ENCODE data around the gene NDUFS6. TPM values are rescaled to one million over a fixed set of nuclear protein-coding genes. Genes with fewer than 3 reads are reported as not detected.

The NDUFS6 gene
- total RNA-seq: 20.7 TPM

DNA sequence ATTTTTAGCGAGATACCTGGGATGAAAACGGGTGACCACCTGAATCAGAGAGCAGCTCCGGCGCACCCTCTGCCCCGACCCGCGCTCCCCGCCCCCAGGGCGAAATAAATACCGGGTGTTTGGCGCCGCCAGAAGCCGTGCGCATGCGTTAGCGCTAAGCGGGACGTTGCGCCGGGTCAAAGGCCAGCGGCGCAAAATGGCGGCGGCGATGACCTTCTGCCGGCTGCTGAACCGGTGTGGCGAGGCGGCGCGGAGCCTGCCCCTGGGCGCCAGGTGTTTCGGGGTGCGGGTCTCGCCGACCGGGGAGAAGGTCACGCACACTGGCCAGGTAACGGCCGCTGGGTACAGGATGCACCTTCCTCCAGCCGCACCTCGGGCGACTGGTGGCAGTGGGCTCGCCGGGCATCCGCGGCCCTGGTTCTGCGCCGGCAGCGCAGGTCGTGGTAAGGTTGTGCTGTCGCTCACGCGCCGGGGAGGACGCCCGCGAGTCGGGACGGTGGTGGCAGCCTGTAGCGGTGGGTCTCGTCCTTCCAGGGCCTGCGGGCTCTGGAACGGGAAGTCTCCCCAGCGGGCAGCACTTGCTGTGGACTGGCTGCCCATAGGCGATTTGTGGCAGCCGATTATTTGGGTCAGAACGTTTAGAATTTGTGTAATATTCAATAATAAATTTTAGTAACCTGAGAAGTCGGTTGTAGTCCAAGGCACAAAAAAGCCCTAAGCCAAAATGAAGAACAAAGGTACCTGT lies at the start of gene NDUFS6:
Gene NDUFS6 (plus strand): TSS at position 186 of the 745 bp plus-strand sequence. CDS start 11 bp downstream, at position 197.
- ATAC-seq (peak; percentile 84), DNase-seq (ENCODE audit: low spot score) (peak; percentile 88)
- intact Hi-C loops (cut with DNase I): no loop called here

DNA sequence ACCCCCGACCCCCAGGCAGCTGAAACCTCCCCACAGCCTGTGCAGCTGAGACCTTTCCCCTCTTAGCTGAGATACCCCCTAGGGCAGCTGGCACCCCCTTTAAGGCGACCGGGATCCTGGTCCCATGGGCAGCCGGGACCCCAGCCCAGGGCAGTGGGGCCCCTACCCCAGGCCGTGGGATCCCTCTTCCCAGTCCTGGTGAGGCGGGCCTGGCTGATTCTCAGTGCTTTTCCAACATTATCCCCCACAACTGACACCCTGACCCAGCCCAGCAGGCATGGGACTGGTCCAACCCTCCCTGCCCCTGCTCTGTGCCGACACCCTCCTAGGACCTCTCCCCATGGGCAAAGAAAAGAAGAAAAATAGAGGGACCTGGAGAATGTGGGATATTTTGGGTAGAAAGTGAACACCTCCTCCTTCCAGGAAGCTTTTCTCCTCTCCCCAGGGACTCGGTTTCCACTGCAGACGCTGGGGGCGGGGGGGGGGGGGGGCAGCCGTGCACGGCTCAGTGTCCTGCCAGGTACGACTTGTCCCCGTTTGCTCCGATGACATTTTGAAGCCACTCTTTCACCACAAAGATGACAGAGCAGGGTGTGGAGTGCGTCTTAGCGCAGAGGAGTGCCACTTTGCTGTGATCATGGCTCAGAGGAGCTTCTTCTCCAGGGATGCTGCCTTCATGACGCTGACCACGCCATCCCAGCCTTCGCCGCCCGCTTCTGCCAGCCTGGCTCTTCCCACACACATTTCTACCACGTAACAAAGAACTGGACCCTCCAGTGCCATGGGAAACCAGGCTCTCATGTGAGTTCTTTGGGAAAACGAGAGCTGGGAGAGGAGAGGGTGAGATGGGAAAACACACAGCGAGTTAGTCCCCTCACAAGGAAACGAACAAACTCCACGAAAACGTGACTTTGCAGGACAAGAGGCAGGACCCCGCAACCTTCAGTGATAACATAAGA lies 49.1 kb upstream of the NDUFS6 start:
- no peak for DNase-seq (ENCODE audit: low spot score)
- intact Hi-C loops (cut with DNase I): no loop called here
- no peak for ATAC-seq

DNA sequence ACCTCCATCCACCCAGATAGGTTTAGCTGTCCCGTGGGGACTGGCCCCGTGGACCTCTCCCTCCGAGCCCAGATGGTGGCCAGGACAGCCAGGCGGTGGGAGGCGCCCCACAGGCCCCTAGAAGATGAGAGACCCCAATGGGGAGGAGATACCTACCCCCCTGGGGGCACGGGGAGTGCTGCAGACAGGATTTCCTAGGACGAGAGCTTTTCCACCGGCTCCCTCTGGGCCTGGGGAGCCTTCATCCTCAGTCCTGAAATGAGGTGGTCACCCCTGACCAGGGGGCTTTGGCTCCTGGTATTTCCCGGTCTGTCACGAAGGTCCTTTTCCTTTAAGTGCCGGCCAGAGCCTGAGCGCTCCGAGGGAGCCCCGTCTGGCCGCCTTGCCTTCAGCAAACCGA lies 48.3 kb upstream of the NDUFS6 start:
- peak; percentile 26 for DNase-seq (ENCODE audit: low spot score)
- ATAC-seq: no peak
- intact Hi-C loops (cut with DNase I): no loop called here

DNA sequence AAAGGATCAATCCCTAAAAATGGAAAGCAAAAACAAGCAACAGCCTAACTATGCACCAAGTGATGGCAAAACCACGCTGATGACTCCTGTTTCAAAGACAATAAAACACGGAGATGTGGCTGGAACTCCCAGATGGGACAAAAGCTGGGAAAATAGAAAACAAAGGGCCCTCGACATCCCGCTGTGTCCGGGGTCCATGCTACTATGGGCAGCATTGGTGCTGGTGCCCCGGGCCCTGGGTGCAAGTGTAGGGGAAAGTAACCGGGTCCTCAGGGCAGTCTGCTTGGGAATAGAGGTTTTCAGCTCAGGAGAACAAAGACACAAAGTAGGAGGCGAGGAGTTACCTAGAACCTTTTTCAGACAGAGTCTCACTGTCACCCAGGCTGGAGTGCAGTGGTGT lies 47.7 kb upstream of the NDUFS6 start:
- intact Hi-C loops (cut with DNase I): no loop called here
- no peak for ATAC-seq
- no peak for DNase-seq (ENCODE audit: low spot score)

DNA sequence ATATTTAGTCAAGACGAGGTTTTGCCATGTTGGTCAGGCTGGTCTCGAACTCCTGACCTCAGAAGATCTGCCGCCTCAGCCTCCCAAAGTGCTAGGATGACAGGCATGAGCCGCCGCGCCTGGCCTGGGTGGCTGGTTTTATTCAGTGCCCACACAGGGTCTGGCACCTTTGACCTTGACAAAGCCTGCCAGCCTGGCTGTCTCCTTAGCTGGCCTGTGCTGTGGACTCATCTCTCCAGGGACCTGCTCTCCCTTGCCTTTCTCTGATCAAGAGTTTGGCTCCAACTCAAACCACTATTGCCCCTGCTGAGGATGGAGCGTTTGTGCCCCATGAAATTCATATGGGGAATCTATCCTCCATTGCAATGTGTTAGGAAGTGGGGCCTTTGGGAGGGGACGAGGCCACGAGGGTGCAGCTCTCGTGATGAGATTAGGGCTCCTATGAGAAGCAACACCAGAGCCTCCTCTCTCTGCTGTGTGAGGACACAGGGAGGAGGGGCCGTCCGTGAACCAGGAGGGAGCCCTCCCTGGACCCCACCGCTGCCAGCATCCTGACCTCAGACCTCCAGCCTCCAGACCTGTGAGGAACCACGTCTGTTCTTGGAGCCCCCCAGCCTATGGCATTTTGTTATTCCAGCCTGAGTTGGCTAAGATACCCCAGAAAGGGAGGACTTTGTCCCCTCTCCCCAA lies 46.5 kb upstream of the NDUFS6 start:
- peak; percentile 35 for DNase-seq (ENCODE audit: low spot score)
- intact Hi-C loops (cut with DNase I): no loop called here

DNA sequence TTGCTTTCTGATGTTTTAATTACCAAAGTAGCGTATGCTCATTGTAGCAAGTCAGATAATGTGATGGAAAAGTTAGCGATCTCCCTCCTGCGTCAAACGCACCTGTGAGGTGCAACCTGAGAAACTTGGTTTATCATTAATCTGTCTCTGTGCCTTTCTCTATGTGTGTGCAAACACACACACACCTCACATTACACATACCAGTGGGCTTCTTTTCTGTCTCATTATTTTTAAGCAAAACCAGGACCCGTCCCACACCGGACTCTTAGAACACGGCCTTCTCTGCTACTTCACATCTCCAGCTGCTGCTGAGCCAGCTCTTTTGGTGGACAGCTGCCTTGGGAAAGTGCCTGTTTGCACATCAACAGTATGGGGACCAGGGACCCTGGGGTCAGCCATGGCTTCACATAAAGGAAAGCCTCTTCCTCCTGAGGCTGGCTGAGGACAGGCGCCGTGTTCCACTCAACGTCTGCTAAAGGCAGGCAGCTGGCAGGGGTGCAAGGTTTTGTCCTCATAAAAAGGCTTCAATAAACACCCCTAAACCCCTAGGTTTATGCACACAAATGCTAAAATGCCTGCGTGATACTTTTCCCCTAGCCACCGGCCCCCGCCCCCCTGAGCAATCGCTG lies 45.8 kb upstream of the NDUFS6 start:
- DNase-seq (ENCODE audit: low spot score) (peak; percentile 30), ATAC-seq (no peak)
- intact Hi-C loops (cut with DNase I): no loop called here

More for the DNA sequence above, 46.5 kb upstream of the NDUFS6 start:
- no peak for ATAC-seq

DNA sequence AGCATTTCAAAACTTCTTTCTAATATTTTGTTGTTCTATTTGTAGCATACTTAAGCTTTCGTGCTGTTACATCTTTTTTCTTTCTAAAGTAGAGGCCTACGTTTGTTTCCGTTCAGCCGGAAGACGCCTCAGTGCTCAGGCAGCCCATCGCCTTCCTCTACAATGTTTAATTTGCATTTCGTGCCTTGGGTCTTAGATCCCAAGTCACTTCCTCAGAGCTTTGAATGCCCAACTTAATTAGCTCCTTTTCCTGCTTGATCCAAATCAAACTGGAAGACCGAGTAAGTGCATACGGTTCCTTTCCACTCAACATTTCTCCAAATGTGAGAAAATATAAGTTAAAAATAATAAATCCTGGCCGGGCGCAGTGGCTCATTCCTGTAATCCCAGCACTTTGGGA lies 44.7 kb upstream of the NDUFS6 start:
- ATAC-seq: no peak
- DNase-seq (ENCODE audit: low spot score): no peak
- intact Hi-C loops (cut with DNase I): no loop called here

DNA sequence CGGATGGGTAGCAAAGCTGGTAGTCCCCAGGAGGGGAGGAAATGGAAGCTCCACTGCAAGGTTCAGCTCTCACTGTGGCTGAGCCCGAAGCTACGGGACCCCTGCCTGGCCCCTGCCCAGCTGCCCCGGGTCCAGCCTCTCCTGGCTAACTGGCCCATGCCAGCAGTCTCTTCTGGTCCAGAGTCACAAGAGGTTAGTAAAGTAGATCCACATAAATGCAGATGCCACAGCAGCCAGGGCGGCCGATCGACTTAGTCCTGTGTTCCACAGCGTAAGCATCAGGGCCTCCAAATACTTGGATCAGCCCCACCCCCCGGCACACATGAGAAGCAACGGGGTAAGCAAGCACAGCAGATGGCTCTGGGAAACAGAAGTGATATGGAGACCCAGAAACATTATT lies 43.7 kb upstream of the NDUFS6 start:
- intact Hi-C loops (cut with DNase I): no loop called here
- ATAC-seq (no peak), DNase-seq (ENCODE audit: low spot score) (peak; percentile 42)

DNA sequence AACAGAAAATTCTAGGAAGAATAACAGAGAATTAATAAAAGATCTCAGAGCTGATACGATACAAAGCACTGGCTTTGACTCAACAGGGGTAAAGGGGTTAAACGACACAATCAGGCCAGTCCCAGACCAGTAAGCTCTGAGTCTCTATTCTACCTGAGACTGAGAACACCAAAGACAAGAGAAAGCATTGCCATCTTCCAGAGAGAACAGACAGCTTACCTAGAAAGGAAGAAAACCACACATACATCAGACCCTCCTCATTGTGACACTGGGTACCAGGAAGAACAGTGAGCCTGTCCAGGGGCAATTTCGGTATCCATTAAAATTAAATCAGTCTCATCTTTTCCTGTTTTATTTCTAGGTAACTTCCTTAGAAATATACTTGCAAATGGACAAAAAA lies 42.6 kb upstream of the NDUFS6 start:
- intact Hi-C loops (cut with DNase I): no loop called here
- ATAC-seq: no peak

DNA sequence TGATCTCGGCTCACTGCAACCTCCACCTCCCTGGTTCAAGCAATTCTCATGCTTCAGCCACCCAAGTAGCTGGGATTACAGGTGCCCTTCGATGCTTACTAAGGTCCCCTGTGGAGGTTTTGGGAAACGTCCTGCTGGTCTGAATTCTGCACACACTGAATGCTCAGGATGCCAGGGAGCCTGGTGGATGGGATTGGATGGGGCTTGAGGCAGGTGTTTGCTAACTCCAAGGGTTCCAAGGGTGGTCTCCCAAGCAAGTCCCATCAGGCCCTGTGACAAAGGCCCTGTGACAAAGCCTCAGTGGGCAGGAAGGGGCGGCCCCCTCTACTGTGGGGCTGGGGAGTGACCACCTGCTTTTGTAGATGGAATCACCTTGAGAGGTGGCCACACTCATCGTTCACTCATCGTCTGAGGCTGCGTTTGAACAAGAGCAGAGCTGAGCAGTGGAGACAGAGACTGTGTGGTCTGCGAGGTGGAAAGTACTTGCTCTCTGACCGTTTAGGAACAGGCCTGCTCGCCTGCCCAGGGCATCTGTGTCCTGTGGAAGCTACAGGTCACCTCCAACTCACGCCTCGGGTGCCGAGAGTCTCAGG lies 41.7 kb upstream of the NDUFS6 start:
- ATAC-seq: no peak
- intact Hi-C loops (cut with DNase I): no loop called here
- DNase-seq (ENCODE audit: low spot score): peak; percentile 39

More for the DNA sequence above, 42.6 kb upstream of the NDUFS6 start:
- no peak for DNase-seq (ENCODE audit: low spot score)

DNA sequence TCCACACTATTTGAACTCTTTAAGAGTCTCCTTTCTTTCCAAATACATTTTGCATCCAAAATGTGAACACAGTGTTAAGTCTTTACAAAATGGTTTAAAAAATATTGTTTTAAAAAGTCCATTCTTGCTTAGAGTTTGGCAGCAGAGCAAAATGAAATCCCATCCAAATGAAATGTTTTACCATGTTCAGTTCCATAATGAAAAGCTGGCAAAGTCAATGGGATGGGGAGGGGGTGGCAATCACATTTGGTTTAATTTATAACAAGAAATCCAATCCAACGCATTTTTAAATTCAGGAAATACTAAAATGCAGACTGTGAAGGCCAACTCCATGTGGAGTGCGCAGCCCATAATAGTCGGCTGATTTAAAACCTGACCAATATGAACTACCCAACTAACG lies 41.0 kb upstream of the NDUFS6 start:
- no peak for DNase-seq (ENCODE audit: low spot score)
- ATAC-seq: no peak
- intact Hi-C loops (cut with DNase I): no loop called here

DNA sequence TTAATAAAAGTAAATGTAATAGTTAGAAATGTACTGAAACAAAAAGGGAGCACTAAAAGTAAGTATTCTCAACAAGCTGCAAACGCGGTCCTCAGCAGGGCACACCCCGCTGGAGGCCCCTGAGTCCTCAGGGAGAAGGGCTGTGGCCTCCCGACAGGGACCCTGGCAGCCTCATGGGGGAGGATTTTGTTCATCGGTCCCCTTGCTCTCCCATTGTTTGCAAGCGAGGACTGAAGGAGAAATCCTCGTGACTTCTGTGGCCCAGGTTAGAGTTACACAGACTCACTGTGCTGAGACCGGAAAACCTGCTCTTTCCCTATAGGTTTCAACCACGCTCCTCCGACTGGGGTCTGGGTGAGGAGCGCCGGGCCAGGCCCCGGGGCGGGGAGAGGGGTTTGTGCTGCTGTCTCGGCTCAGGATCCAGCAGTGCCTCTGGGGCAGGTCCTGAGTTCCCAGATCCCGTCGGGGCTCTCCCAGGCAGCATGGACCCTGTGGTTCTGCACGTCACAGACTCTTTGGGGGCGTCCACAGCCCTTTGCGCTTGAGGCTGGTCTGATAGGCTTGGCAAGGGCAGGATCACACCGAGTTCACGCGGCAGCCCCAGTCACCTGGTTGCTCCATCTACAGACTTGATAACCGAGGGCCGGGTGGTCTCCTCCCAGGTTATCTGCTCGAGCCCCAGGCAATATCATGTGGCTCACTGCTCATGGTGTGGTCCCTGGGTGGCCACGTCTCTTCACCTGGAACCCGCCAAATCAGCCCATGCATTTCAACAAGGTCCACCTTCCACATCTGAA lies 40.4 kb upstream of the NDUFS6 start:
- ATAC-seq (no peak), DNase-seq (ENCODE audit: low spot score) (peak; percentile 43)
- intact Hi-C loops (cut with DNase I): no loop called here

DNA sequence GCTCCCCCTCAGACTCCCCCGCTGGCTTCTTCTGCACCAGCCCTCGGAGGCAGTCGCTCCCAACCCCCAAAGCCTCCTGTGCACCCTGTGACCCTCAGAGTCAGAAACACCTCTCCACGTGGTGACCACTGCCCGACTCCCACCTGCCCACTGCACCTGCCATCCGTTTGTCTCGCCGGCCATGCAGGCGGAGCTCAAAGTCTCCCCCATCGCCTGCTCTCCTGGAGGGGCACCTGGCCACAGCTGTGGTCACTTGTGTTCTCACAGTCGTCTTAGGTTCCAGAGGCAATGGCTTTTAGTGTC lies 39.8 kb upstream of the NDUFS6 start:
- DNase-seq (ENCODE audit: low spot score) (peak; percentile 13), ATAC-seq (no peak)
- intact Hi-C loops (cut with DNase I): no loop called here

DNA sequence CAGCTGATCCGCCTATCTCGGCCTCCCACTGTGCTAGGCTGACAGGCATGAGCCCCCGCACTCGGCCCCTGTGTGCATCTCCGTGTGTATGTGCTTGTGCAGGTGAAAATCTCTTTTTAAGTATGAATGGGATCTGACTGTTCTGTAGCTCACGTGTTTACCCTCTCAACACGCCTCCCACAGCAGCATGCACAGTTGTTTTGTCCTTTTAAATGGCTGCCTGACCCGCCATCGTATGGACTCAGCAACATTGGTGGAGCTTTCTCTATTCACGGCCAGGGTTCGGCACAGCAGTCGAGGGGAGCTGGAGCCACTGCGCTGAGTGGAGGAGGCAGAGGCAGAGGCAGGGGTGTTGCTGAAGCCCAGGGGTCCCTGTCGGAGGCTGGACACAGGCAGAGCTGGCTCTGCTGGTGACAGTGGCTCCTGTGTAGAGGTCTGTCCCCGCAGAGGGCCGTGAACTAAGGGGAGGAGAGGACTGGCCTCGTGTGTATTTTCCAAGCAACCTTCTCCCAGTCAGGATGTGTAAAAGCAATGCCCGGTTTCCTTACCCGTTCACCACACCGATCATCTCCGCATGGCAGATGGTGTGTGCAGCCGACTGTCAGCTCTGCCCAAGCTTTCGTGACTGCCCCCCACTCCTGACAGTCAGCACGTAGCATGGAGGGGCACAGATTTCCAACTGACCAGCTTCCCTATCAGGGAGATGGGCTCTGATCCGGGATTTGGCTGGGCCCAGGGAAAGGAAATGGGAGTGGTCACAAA lies 38.9 kb upstream of the NDUFS6 start:
- ATAC-seq (no peak), DNase-seq (ENCODE audit: low spot score) (peak; percentile 33)
- intact Hi-C loops (cut with DNase I): no loop called here

DNA sequence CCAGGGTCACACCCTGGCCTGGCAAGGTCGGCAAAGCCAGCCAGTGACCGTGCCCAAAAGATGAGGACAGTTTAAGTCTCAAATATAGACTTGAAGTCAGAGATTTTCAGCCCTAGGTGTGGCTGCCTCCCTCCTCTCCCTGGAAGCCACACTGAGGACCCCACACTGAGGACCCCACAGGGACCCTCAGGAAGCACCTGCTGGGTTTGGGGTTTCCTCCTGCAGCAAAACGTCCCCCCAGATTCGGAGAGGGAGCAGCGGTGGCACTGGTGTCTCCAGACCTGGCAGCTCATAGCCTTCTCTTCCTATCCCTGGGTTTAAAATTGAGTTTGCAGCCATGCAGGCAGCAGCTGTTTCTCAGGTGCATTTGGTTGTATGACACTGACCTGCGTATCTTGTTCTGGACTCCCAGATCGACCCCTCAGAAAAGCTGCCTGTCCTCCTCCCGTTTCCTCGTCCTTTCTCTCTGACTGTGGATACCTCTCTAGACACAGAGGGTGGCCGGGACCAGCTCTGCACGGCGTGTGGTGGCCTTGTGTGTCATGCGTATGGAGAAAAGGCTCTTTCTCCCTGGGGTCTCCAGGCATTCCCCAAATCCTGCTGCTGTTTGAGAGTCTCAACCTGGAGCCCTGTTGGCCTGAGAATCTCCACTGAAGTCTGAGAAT lies 38.2 kb upstream of the NDUFS6 start:
- intact Hi-C loops (cut with DNase I): no loop called here
- DNase-seq (ENCODE audit: low spot score) (peak; percentile 21), ATAC-seq (no peak)

DNA sequence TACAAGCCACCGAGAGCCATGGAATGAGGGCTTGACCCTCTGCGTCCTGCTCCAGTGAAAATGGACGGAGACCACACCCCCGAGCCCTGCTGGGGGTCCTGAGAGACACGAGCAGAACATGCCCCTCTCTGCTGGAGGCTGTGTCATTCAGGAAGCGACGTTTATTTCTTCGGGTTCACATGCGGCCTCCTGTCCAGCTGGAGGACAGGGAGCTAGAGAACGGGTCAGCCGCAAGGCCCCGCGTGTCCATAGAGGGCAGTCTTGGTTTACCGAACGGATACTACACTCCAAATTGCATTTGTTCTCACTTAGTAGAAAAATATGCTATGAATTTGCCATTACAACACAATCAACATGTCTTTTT lies 37.7 kb upstream of the NDUFS6 start:
- intact Hi-C loops (cut with DNase I): no loop called here
- DNase-seq (ENCODE audit: low spot score): peak; percentile 59
- peak; percentile 79 for ATAC-seq
